Thymus (tissue), 11 donors: Measurements from ENCODE around the gene PPM1H. TPM values are rescaled to one million over a fixed set of nuclear protein-coding genes. Genes with fewer than 3 reads are reported as not detected.
"Not testable (repeated sequence)": the region's sequence is repeated elsewhere in the genome, so short reads cannot be mapped to it uniquely, and the experiment has no call there.

Experiments used
- DNase-seq, 9 donors: peaks; one replicate each; pipeline ENCODE4 v3.0.0-alpha.2; 2013; ENCODE audit warnings: low spot score in 9 of 9, low read depth in 6 of 9, missing footprints in 1 of 9
- H3K27ac ChIP-seq, 2 donors: one replicate each; pipeline ENCODE4 v1.5.1; 2013; ENCODE audit warnings: control low read depth in 1 of 2, low read depth in 1 of 2, low read length in 1 of 2, mild to moderate bottlenecking in 1 of 2, moderate library complexity in 1 of 2
- H3K27me3 ChIP-seq, 2 donors: one replicate each; pipeline ENCODE4 v1.5.1; 2013; ENCODE audit warnings: low read length in 1 of 2; ENCODE audit not compliant: control insufficient read depth in 2 of 2, insufficient read depth in 1 of 2
- H3K36me3 ChIP-seq, 2 donors: one replicate each; pipeline ENCODE4 v1.5.1; 2013; ENCODE audit warnings: low read length in 1 of 2, mild to moderate bottlenecking in 1 of 2, moderate library complexity in 1 of 2; ENCODE audit not compliant: control insufficient read depth in 2 of 2, insufficient read depth in 2 of 2
- H3K4me1 ChIP-seq, 2 donors: one replicate each; pipeline ENCODE4 v1.5.1; 2013; ENCODE audit warnings: low read length in 2 of 2; ENCODE audit not compliant: control insufficient read depth in 2 of 2, insufficient read depth in 2 of 2
- H3K4me3 ChIP-seq, 2 donors: one replicate each; pipeline ENCODE4 v1.5.1; 2013; ENCODE audit warnings: low read length in 2 of 2, control low read depth in 1 of 2, mild to moderate bottlenecking in 1 of 2
- H3K9me3 ChIP-seq, 2 donors: one replicate each; pipeline ENCODE4 v1.5.1; 2013; ENCODE audit warnings: low read length in 1 of 2, mild to moderate bottlenecking in 1 of 2; ENCODE audit not compliant: control insufficient read depth in 2 of 2, insufficient read depth in 1 of 2
- WGBS: extraction: QIAGEN DNeasy Blood & Tissue Kit; methylation state at CpG from one replicate; pipeline ENCODE4 v1.1.7; 2013; 5-methylcytosine and 5-hydroxymethylcytosine counted together
- polyA plus RNA-seq: library from polyadenylated mRNA; stranded (reverse); fragments of 200-250 nt; gene quantifications from one replicate; pipeline ENCODE4 v1.2.3, GENCODE V29; 2013
- total RNA-seq: library from RNA; stranded (reverse); fragments of 120-200 nt; gene quantifications from one replicate; pipeline ENCODE4 v1.2.4, GENCODE V29; 2013
- donor health status: healthy.

PPM1H gene
- total and polyA plus RNA-seq, 2 donors, result 3.6 to 7.8 TPM

DNA sequence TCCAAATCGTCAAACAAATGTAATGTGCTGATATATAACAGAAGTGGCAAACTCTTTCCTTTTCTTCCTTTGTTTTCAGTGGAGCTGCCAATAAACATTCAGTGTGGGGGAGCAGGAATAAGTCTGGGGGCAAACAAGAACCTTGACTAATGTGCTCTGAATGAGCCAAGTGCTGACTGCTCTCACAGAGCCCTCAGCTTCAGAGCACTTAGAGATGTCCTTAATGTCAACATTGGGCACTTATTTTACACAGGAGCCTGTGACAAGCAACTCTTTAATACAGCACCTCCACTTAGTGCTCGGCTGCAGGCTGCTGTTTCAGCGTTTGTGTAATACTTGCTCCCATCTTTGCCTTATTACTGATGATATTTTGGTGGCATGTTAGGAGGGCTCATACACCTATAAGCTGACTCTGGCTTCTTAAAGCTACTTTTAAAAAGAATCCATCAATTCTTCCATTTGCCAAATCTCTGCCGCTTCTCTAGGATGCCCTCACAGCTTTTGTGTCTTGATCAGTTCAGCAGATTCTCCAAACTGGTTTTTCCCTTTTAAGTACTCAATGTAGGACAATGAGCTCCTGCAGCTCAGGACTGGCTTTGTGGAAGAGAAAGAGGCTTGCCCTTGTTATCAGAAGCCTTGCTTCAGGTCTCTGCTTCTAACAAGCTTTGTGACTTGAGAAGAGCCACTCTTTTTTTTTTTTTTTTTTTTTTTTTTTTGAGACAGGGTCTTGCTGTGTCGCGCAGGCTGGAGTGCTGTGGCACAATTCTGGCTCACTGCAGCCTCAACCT, 261.7 kb downstream of the PPM1H start:
- DNase-seq, result peak in 2 of 9 donors; percentile 15 to 21
- no peak overlapping the region for H3K27ac ChIP-seq
- peaks cover 1 to 22% of the 10 kb centered on the region in 2 donors for H3K9me3 ChIP-seq
- no peaks in the 10 kb centered on the region for H3K27me3 ChIP-seq
- 96% methylated on average over 6 of the region's 6 CpGs for WGBS
- H3K36me3 ChIP-seq, result no peaks in the 10 kb centered on the region
- no peak overlapping the region for H3K4me3 ChIP-seq
- H3K4me1 ChIP-seq, result peaks cover 0 to 17% of the 10 kb centered on the region in 2 donors

DNA sequence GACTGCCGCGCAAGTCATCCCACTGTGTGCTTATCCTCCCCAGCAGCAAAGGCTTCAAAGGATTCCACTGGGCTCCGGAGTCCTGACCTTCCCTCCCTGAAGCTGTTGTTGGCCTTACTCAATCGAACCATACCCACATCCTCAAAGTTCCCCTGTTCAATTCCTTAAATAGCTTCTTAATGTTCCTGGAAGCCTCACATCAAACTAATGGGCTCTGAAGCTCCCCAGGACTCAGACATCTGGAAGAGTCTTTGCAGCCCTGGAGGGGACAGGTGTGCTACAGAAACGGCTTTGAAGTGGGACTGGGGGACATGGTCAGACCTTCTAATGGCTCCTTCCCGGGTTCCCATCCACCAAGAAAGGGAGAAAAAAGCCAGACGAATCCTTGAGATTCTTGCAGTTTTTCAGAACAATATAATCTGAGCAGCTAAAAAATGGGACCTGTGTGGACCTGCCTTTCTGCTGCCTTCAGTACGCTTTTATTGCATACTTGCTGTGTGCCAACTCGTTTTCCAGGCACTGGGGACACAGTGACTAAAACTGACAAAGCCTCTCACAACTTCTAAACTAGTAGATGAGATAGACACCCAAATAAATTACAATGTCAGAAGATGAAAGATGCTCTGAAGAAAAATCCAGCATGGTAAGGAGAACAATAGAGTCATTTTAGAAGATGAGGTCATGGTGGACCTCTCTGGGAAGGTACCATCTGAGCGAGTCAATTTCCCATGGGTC, 263.8 kb downstream of the PPM1H start:
- 90% methylated on average over 10 of the region's 10 CpGs for WGBS
- Histone ChIP-seq H3K4me1 (peaks cover 0 to 17% of the 10 kb centered on the region in 2 donors), H3K4me3 (no peak overlapping the region), H3K9me3 (peaks cover 0 to 4% of the 10 kb centered on the region in 2 donors), H3K27ac (no peak overlapping the region), H3K27me3 (no peaks in the 10 kb centered on the region), H3K36me3 (no peaks in the 10 kb centered on the region)
- DNase-seq, result no peak

GRCh38 chr12:62668782-62669181, 266.2 kb downstream of the PPM1H start:
- WGBS, result 98% methylated on average over 3 of the region's 3 CpGs

GRCh38 chr12:62664951-62665350, 270.0 kb downstream of the PPM1H start:
- H3K9me3 ChIP-seq, H3K36me3 ChIP-seq: not testable (repeated sequence)
- 96% methylated on average over 5 of the region's 5 CpGs for WGBS

More at GRCh38 chr12:62668782-62669181, 266.2 kb downstream of the PPM1H start:
- Histone ChIP-seq H3K4me1 (peaks cover 0 to 15% of the 10 kb centered on the region in 2 donors), H3K27ac (no peak overlapping the region), H3K36me3 (no peaks in the 10 kb centered on the region), H3K4me3 (no peak overlapping the region), H3K27me3 (no peaks in the 10 kb centered on the region), H3K9me3 (no peaks in the 10 kb centered on the region)
- DNase-seq, result no peak

GRCh38 chr12:62660756-62661155, 274.2 kb downstream of the PPM1H start:
- Histone ChIP-seq H3K4me3 (no peak overlapping the region), H3K36me3 (no peaks in the 10 kb centered on the region), H3K27me3 (no peaks in the 10 kb centered on the region), H3K27ac (no peak overlapping the region), H3K4me1 (peaks cover 0 to 9% of the 10 kb centered on the region in 2 donors), H3K9me3 (no peaks in the 10 kb centered on the region)
- DNase-seq, result no peak
- WGBS, result 88% methylated on average over 2 of the region's 2 CpGs

More at GRCh38 chr12:62664951-62665350, 270.0 kb downstream of the PPM1H start:
- DNase-seq, H3K27ac ChIP-seq, H3K4me1 ChIP-seq, H3K27me3 ChIP-seq, H3K4me3 ChIP-seq: not testable (repeated sequence)

DNA sequence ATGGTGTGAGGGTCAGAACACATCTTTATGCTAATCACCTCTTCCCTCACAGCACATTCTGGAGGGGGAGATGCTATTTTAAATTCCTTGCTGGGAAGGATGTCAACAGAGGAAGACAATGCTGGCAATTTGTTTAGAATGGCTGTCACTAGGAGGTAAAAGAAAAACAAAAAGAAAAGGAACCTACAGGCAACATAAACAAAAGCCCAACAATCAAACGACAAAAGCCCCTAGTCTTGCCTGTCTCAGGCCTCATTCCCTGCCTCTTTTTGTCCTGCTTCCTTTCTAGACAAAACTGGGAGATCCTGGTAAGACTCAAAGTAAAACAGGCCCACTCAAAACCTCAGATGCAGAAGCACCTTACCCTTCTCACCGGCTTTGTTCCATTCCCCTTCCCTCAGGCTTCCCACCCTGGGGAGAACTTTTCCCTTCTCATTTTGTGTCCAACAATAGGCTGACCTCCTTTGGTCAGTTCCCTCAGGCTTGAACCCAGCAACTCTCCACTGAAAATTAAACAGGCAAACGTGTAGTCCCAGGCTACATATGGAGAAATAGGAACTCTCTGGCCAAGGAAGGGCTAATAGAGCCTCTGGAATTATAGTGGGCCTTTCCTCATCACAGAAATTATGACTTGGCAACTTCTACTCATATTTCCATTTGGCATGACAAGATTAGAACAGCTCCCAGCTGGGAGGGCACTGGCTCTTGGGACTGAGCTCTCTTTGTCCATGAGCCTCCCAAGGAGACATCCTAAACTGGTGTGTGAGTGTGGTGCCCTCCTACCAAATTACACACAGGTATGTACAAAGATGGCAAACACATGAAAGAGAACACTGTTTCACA, 275.3 kb downstream of the PPM1H start:
- no peak overlapping the region for H3K27ac ChIP-seq
- DNase-seq, result no peak
- 95% methylated on average over 3 of the region's 3 CpGs for WGBS

GRCh38 chr12:62658910-62659309, 276.0 kb downstream of the PPM1H start:
- no peak for DNase-seq
- no peaks in the 10 kb centered on the region for H3K36me3 ChIP-seq
- H3K4me1 ChIP-seq, result peaks cover 5 to 22% of the 10 kb centered on the region in 2 donors
- no peaks in the 10 kb centered on the region for H3K27me3 ChIP-seq
- H3K4me3 ChIP-seq, result no peak overlapping the region
- H3K9me3 ChIP-seq, result no peaks in the 10 kb centered on the region
- 97% methylated on average over 7 of the region's 7 CpGs for WGBS
- no peak overlapping the region for H3K27ac ChIP-seq

More for the DNA sequence above, 275.3 kb downstream of the PPM1H start:
- no peaks in the 10 kb centered on the region for H3K27me3 ChIP-seq
- H3K36me3 ChIP-seq, result no peaks in the 10 kb centered on the region
- peaks cover 2 to 14% of the 10 kb centered on the region in 2 donors for H3K4me1 ChIP-seq
- H3K4me3 ChIP-seq, result no peak overlapping the region
- H3K9me3 ChIP-seq, result no peaks in the 10 kb centered on the region

- no peak overlapping the region for H3K27ac ChIP-seq
- no peaks in the 10 kb centered on the region for H3K36me3 ChIP-seq
- peaks cover 5 to 25% of the 10 kb centered on the region in 2 donors for H3K4me1 ChIP-seq
- no peaks in the 10 kb centered on the region for H3K9me3 ChIP-seq
- 79% methylated on average over 1 of the region's 1 CpG for WGBS
- H3K4me3 ChIP-seq, result no peak overlapping the region
- no peak for DNase-seq
- no peaks in the 10 kb centered on the region for H3K27me3 ChIP-seq
Observed at GRCh38 chr12:62657363-62657632, 277.7 kb downstream of the PPM1H start.
